ENCODE measurements around the gene EGFL6. TPM values are rescaled to one million over a fixed set of nuclear protein-coding genes. Genes with fewer than 3 reads are reported as not detected.

EGFL6 gene
- polyA plus RNA-seq, 1 donor from 2014 or later: 0.36 TPM

- TF ChIP-seq SMC3 (conservative IDR thresholded peaks at IDR 0.05; ENCODE audit: poor library complexity): no peak
- no peak for TF ChIP-seq POLR2AphosphoS5 (IDR thresholded peaks at IDR 0.05)
- TF ChIP-seq EP300 (conservative IDR thresholded peaks at IDR 0.05; ENCODE audit: poor library complexity, severe bottlenecking): no peak
- TF ChIP-seq MXI1 (conservative IDR thresholded peaks at IDR 0.05; ENCODE audit: poor library complexity, severe bottlenecking): no peak
- TF ChIP-seq TAF1 (IDR thresholded peaks at IDR 0.05; ENCODE audit: low read depth): no peak
- TF ChIP-seq CTCF (IDR thresholded peaks at IDR 0.05; ENCODE audit: poor library complexity, severe bottlenecking): no peak
- TF ChIP-seq RAD21 (conservative IDR thresholded peaks at IDR 0.05): no peak
- TF ChIP-seq, protein P1, sequence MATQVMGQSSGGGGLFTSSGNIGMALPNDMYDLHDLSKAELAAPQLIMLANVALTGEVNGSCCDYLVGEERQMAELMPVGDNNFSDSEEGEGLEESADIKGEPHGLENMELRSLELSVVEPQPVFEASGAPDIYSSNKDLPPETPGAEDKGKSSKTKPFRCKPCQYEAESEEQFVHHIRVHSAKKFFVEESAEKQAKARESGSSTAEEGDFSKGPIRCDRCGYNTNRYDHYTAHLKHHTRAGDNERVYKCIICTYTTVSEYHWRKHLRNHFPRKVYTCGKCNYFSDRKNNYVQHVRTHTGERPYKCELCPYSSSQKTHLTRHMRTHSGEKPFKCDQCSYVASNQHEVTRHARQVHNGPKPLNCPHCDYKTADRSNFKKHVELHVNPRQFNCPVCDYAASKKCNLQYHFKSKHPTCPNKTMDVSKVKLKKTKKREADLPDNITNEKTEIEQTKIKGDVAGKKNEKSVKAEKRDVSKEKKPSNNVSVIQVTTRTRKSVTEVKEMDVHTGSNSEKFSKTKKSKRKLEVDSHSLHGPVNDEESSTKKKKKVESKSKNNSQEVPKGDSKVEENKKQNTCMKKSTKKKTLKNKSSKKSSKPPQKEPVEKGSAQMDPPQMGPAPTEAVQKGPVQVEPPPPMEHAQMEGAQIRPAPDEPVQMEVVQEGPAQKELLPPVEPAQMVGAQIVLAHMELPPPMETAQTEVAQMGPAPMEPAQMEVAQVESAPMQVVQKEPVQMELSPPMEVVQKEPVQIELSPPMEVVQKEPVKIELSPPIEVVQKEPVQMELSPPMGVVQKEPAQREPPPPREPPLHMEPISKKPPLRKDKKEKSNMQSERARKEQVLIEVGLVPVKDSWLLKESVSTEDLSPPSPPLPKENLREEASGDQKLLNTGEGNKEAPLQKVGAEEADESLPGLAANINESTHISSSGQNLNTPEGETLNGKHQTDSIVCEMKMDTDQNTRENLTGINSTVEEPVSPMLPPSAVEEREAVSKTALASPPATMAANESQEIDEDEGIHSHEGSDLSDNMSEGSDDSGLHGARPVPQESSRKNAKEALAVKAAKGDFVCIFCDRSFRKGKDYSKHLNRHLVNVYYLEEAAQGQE (IDR thresholded peaks at IDR 0.05; ENCODE audit: borderline replicate concordance): no peak
- no peak for TF ChIP-seq EZH2 (IDR thresholded peaks at IDR 0.05; ENCODE audit: borderline replicate concordance, insufficient read depth, low read length, poor library complexity, severe bottlenecking)
- H3K4me2 ChIP-seq (ENCODE audit: low read length): no peak overlapping the region
- no peaks in the 10 kb centered on the region for H3F3A ChIP-seq (ENCODE audit: insufficient read depth, low read length, poor library complexity, severe bottlenecking)
- H2AFZ ChIP-seq (ENCODE audit: low read depth, low read length): no peak overlapping the region
- no peaks in the 10 kb centered on the region for H3K36me3 ChIP-seq (ENCODE audit: insufficient read depth, low read length)
- H3K9me3 ChIP-seq (ENCODE audit: low read length): no peaks in the 10 kb centered on the region
- no peaks in the 10 kb centered on the region for H3K79me2 ChIP-seq (replicated peaks; ENCODE audit: insufficient read depth, low read length)
- no peaks in the 10 kb centered on the region for H4K20me1 ChIP-seq (ENCODE audit: insufficient read depth)
- no peak overlapping the region for H3K27ac ChIP-seq (ENCODE audit: low read length)
- no peaks in the 10 kb centered on the region for H3K27me3 ChIP-seq (ENCODE audit: insufficient read depth, low read depth, low read length)
- no peak overlapping the region for H3K9ac ChIP-seq (ENCODE audit: low read length)
- no peak overlapping the region for H3K4me3 ChIP-seq (ENCODE audit: low read length)
- H3K9me2 ChIP-seq (ENCODE audit: insufficient read depth, low read length): no peaks in the 10 kb centered on the region
Measured at GRCh38 chrX:13614154-13614553, 44.8 kb downstream of the EGFL6 start.

DNA sequence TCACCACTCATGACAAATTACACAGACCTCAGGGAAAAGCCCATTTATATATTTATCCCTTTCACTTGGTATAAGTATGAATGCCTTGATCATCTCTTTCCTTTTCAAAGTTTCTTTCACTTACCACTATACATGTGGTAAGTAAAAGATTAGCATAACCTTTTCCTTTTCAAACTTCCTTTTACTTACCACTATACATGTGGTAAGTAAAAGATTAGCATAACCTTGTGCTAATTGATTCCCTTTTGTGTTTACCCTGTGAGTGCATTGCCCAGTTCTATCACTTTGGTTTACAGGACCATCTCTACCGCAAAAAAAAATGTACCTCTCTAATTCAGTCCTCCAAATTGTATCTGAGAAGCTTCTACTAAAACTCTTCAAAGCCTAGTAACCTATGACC, 50.8 kb downstream of the EGFL6 start:
- no peak overlapping the region for H3K4me2 ChIP-seq (ENCODE audit: low read length)
- no peaks in the 10 kb centered on the region for H4K20me1 ChIP-seq (ENCODE audit: insufficient read depth)
- H3K27me3 ChIP-seq (ENCODE audit: insufficient read depth, low read depth, low read length): no peaks in the 10 kb centered on the region
- no peaks in the 10 kb centered on the region for H3K36me3 ChIP-seq (ENCODE audit: insufficient read depth, low read length)
- no peaks in the 10 kb centered on the region for H3K9me2 ChIP-seq (ENCODE audit: insufficient read depth, low read length)
- no peak overlapping the region for H2AFZ ChIP-seq (ENCODE audit: low read depth, low read length)
- H3K27ac ChIP-seq (ENCODE audit: low read length): no peak overlapping the region
- no peak overlapping the region for H3K4me3 ChIP-seq (ENCODE audit: low read length)
- H3K9me3 ChIP-seq (ENCODE audit: low read length): no peaks in the 10 kb centered on the region
- H3K79me2 ChIP-seq (replicated peaks; ENCODE audit: insufficient read depth, low read length): no peaks in the 10 kb centered on the region
- TF ChIP-seq SMC3 (conservative IDR thresholded peaks at IDR 0.05; ENCODE audit: poor library complexity) (no peak), MXI1 (conservative IDR thresholded peaks at IDR 0.05; ENCODE audit: poor library complexity, severe bottlenecking) (no peak), CTCF (IDR thresholded peaks at IDR 0.05; ENCODE audit: poor library complexity, severe bottlenecking) (no peak), TAF1 (IDR thresholded peaks at IDR 0.05; ENCODE audit: low read depth) (no peak), POLR2AphosphoS5 (IDR thresholded peaks at IDR 0.05) (no peak)
- TF ChIP-seq, protein P1 (IDR thresholded peaks at IDR 0.05; ENCODE audit: borderline replicate concordance): no peak
- no peak overlapping the region for H3K9ac ChIP-seq (ENCODE audit: low read length)
- no peaks in the 10 kb centered on the region for H3F3A ChIP-seq (ENCODE audit: insufficient read depth, low read length, poor library complexity, severe bottlenecking)
